ENCODE measurements around the gene ARL5A. TPM values are rescaled to one million over a fixed set of nuclear protein-coding genes. Genes with fewer than 3 reads are reported as not detected.

ARL5A gene
- total RNA-seq, 6 experiments from 2014 or later: 20.0 to 33.3 (median 22.4) TPM

DNA sequence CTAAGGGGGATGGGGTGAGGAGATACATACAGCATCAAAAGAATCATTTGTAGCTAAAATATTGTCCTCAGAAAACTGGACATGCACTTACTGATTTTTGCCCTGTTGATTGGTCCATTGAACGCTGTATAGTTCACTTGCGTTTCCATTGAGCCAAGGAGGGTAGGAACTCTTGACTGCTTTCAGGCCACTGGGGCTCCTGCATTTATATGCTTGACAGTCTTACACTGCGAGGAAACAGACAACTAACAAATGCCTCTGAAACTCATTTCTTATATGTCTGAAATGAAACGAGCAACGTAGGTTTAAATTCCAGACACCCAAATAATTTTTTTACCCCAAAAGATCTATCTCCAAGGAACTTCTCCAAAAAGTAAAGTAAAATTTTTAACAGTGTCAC is 42.1 kb downstream of the ARL5A start:
- no peak overlapping the region for H3K27ac ChIP-seq
- no peaks in the 10 kb centered on the region for H3K4me1 ChIP-seq
- no peaks in the 10 kb centered on the region for H3K27me3 ChIP-seq
- WGBS (ENCODE audit: insufficient coverage, low coverage, low lambda C conversion rate, missing lambda C conversion rate): 98% methylated on average over 5 of the region's 5 CpGs
- intact Hi-C loops (cut with DNase I): no loop called here
- no peak for DNase-seq
- TF ChIP-seq POLR2A (IDR thresholded peaks at IDR 0.05): no peak
- TF ChIP-seq, protein P1, sequence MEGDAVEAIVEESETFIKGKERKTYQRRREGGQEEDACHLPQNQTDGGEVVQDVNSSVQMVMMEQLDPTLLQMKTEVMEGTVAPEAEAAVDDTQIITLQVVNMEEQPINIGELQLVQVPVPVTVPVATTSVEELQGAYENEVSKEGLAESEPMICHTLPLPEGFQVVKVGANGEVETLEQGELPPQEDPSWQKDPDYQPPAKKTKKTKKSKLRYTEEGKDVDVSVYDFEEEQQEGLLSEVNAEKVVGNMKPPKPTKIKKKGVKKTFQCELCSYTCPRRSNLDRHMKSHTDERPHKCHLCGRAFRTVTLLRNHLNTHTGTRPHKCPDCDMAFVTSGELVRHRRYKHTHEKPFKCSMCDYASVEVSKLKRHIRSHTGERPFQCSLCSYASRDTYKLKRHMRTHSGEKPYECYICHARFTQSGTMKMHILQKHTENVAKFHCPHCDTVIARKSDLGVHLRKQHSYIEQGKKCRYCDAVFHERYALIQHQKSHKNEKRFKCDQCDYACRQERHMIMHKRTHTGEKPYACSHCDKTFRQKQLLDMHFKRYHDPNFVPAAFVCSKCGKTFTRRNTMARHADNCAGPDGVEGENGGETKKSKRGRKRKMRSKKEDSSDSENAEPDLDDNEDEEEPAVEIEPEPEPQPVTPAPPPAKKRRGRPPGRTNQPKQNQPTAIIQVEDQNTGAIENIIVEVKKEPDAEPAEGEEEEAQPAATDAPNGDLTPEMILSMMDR (IDR thresholded peaks at IDR 0.05): no peak
- no peaks in the 10 kb centered on the region for H3K9me3 ChIP-seq
- no peak for ATAC-seq
- H3K36me3 ChIP-seq: peaks cover 0 to 8% (median 0%) of the 10 kb centered on the region in 4 donors
- H3K4me3 ChIP-seq: no peak overlapping the region

DNA sequence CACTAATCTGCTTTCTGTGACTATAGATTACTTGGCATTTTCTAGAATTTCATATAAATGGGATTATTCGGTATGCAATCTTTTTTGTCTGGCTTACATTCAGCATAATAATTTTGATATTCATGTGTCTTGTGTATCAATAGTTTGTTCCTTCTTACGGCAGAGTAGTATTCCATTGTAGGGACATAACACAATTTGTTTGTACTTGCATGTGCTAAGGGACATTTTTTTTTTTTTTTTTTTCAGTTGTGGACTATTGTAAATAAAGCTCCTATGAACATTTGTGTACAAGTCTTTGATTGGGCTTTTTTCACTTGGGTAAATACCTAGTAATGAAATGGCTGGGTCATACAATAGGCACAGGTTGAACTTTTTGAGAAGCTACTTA is 45.1 kb downstream of the ARL5A start:
- 93% methylated on average over 2 of the region's 2 CpGs for WGBS (ENCODE audit: insufficient coverage, low coverage, low lambda C conversion rate, missing lambda C conversion rate)
- TF ChIP-seq, protein P1 (IDR thresholded peaks at IDR 0.05): no peak
- no peak for TF ChIP-seq POLR2A (IDR thresholded peaks at IDR 0.05)

DNA sequence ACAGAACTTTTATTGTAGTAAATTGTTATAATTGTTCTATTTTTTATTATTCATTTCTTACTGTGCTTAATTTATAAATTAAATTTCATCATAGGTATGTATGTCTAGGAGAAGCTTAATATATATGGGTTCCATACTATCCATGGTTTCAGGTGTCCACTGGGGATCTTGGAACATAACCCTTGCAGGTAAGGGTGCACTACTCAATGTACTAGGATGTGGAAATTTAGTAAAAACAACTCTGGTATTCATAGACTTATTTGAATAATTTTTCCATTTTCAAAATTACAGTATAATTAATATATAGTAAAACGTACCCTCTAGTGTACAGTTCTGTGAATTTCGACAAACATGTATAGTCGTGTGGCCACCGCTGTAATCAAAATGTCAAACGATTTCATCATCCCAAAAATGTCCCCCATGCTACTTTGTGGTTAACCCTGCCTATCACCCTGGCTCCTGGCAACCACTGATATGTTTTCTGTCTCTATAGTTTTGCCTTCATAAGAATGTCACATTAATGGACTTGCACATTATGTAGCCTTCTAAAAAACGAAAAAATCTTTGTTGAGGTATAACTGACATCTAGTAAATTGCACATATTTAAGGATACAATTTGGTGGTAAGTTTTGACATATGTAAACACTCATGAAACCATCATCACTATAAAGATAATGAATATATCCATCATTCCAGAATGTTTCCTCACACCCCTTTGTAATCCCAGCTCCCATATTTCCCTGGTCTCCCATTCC is 45.7 kb downstream of the ARL5A start:
- Histone ChIP-seq H3K9me3 (no peaks in the 10 kb centered on the region), H3K4me3 (no peak overlapping the region), H3K4me1 (no peaks in the 10 kb centered on the region), H3K36me3 (peaks cover 0 to 8% (median 0%) of the 10 kb centered on the region in 4 donors), H3K27me3 (no peaks in the 10 kb centered on the region), H3K27ac (no peak overlapping the region)
- ATAC-seq (no peak), DNase-seq (no peak)
- TF ChIP-seq POLR2A (IDR thresholded peaks at IDR 0.05): no peak
- TF ChIP-seq, protein P1 (IDR thresholded peaks at IDR 0.05): no peak
- 84% methylated on average over 6 of the region's 6 CpGs for WGBS (ENCODE audit: insufficient coverage, low coverage, low lambda C conversion rate, missing lambda C conversion rate)
- intact Hi-C loops (cut with DNase I): no loop called here

More for the DNA sequence above, 45.1 kb downstream of the ARL5A start:
- Histone ChIP-seq H3K27ac (no peak overlapping the region), H3K36me3 (peaks cover 0 to 8% (median 0%) of the 10 kb centered on the region in 4 donors), H3K4me3 (no peak overlapping the region), H3K9me3 (no peaks in the 10 kb centered on the region), H3K4me1 (no peaks in the 10 kb centered on the region), H3K27me3 (no peaks in the 10 kb centered on the region)
- ATAC-seq (no peak), DNase-seq (no peak)
- intact Hi-C loops (cut with DNase I): no loop called here

DNA sequence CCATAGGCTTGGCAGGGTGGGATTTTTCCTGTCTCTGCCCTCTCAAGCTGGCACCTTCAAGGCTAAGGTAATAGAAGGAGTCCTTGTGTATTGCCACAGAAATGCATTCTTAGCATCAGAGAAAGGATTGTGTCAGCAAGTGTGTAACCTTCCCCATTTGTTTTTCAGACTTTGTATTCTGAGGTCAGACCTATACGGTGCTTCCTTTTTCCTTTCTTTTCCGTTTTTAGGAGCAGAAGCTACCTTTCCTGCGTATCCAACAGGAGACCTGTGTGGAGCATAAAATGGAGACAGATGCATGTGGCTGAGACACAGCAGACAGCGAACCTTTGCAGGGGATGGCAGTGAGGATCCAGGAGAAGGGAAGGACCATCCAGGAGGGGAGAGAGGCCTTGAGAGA is 46.6 kb downstream of the ARL5A start:
- no peak for TF ChIP-seq POLR2A (IDR thresholded peaks at IDR 0.05)
- TF ChIP-seq, protein P1 (IDR thresholded peaks at IDR 0.05): no peak
- intact Hi-C loops (cut with DNase I): no loop called here
- 73% methylated on average over 3 of the region's 4 CpGs for WGBS (ENCODE audit: insufficient coverage, low coverage, low lambda C conversion rate, missing lambda C conversion rate)
- no peak overlapping the region for H3K4me3 ChIP-seq
- DNase-seq: no peak
- no peaks in the 10 kb centered on the region for H3K9me3 ChIP-seq
- no peaks in the 10 kb centered on the region for H3K4me1 ChIP-seq
- peaks cover 0 to 8% (median 0%) of the 10 kb centered on the region in 4 donors for H3K36me3 ChIP-seq
- H3K27ac ChIP-seq: no peak overlapping the region
- no peaks in the 10 kb centered on the region for H3K27me3 ChIP-seq
- no peak for ATAC-seq
